ACC112 (cell line): ENCODE data around the gene CDH4.

ENCODE experiments used
- H2AFZ ChIP-seq: fragments of 200-600 bp; sonication (generic); one replicate; pipeline ENCODE4 v1.6.0; 2017; ENCODE audit warnings: antibody characterized with exemption, low read length; ENCODE audit not compliant: unreplicated experiment
- H3K27ac ChIP-seq: fragments of 200-600 bp; sonication (generic); 2 replicates; pipeline ENCODE4 v1.5.1; 2014; ENCODE audit warnings: low read depth, mild to moderate bottlenecking, antibody characterized with exemption, low read length, moderate library complexity
- H3K27me3 ChIP-seq: fragments of 200-600 bp; sonication (generic); 2 replicates; pipeline ENCODE4 v1.6.1; 2014; ENCODE audit warnings: mild to moderate bottlenecking, antibody characterized with exemption, low read length, moderate library complexity, mixed read lengths; ENCODE audit not compliant: insufficient read depth
- H3K36me3 ChIP-seq: fragments of 200-600 bp; sonication (generic); 2 replicates; pipeline ENCODE4 v1.6.1; 2016; ENCODE audit warnings: mild to moderate bottlenecking, antibody characterized with exemption, low read length, moderate library complexity, mixed read lengths; ENCODE audit not compliant: insufficient read depth
- H3K4me1 ChIP-seq: fragments of 200-600 bp; sonication (generic); one replicate; pipeline ENCODE4 v1.6.1; 2016; ENCODE audit warnings: low read length, mixed read lengths; ENCODE audit not compliant: insufficient read depth, unreplicated experiment, control insufficient read depth
- H3K4me3 ChIP-seq: fragments of 200-600 bp; sonication (generic); 2 replicates; pipeline ENCODE4 v1.5.1; 2014; ENCODE audit warnings: mild to moderate bottlenecking, low read depth, low read length
- H3K79me2 ChIP-seq: fragments of 200-600 bp; sonication (generic); one replicate; pipeline ENCODE4 v1.6.0; 2016; ENCODE audit warnings: low read length; ENCODE audit not compliant: control insufficient read depth, unreplicated experiment, insufficient read depth

Gene CDH4

GRCh38 chr20:61560361-61560853 is 308.3 kb downstream of the CDH4 start:
- no peak overlapping the region for H2AFZ ChIP-seq
- H3K36me3 ChIP-seq, result no peaks in the 10 kb centered on the region
- H3K27ac ChIP-seq, result no peak overlapping the region
- no peaks in the 10 kb centered on the region for H3K79me2 ChIP-seq
- no peak overlapping the region for H3K4me3 ChIP-seq
- H3K27me3 ChIP-seq, result no peaks in the 10 kb centered on the region
- peaks cover 48% of the 10 kb centered on the region for H3K4me1 ChIP-seq

GRCh38 chr20:61561111-61561830 is 309.2 kb downstream of the CDH4 start:
- H3K27ac ChIP-seq, result no peak overlapping the region
- no peaks in the 10 kb centered on the region for H3K79me2 ChIP-seq
- H3K4me1 ChIP-seq, result peaks cover 41% of the 10 kb centered on the region
- H3K4me3 ChIP-seq, result no peak overlapping the region
- no peaks in the 10 kb centered on the region for H3K36me3 ChIP-seq
- no peak overlapping the region for H2AFZ ChIP-seq
- H3K27me3 ChIP-seq, result no peaks in the 10 kb centered on the region

- no peaks in the 10 kb centered on the region for H3K79me2 ChIP-seq
- H3K27ac ChIP-seq, result no peak overlapping the region
- H3K4me1 ChIP-seq, result peaks cover 29% of the 10 kb centered on the region
- H2AFZ ChIP-seq, result no peak overlapping the region
- H3K27me3 ChIP-seq, result no peaks in the 10 kb centered on the region
- H3K36me3 ChIP-seq, result no peaks in the 10 kb centered on the region
- no peak overlapping the region for H3K4me3 ChIP-seq
Observed at GRCh38 chr20:61562491-61562890, 310.4 kb downstream of the CDH4 start.

GRCh38 chr20:61562897-61563504 is 310.9 kb downstream of the CDH4 start:
- H3K27me3 ChIP-seq, result no peaks in the 10 kb centered on the region
- no peak overlapping the region for H3K27ac ChIP-seq
- H3K36me3 ChIP-seq, result no peaks in the 10 kb centered on the region
- no peak overlapping the region for H2AFZ ChIP-seq
- H3K4me3 ChIP-seq, result no peak overlapping the region
- no peaks in the 10 kb centered on the region for H3K79me2 ChIP-seq
- H3K4me1 ChIP-seq, result peaks cover 24% of the 10 kb centered on the region

GRCh38 chr20:61564628-61565027 is 312.6 kb downstream of the CDH4 start:
- Histone ChIP-seq H2AFZ (no peak overlapping the region), H3K27ac (no peak overlapping the region), H3K36me3 (no peaks in the 10 kb centered on the region), H3K4me3 (no peak overlapping the region), H3K79me2 (no peaks in the 10 kb centered on the region), H3K27me3 (no peaks in the 10 kb centered on the region), H3K4me1 (peaks cover 12% of the 10 kb centered on the region)

- H3K4me1 ChIP-seq, result peaks cover 2% of the 10 kb centered on the region
- H3K27me3 ChIP-seq, result no peaks in the 10 kb centered on the region
- H2AFZ ChIP-seq, result no peak overlapping the region
- no peak overlapping the region for H3K27ac ChIP-seq
- H3K36me3 ChIP-seq, result no peaks in the 10 kb centered on the region
- no peaks in the 10 kb centered on the region for H3K79me2 ChIP-seq
- no peak overlapping the region for H3K4me3 ChIP-seq
Observed at GRCh38 chr20:61565791-61566190, 313.7 kb downstream of the CDH4 start.

GRCh38 chr20:61566691-61567090 is 314.6 kb downstream of the CDH4 start:
- H3K27ac ChIP-seq, result no peak overlapping the region
- no peaks in the 10 kb centered on the region for H3K79me2 ChIP-seq
- no peak overlapping the region for H2AFZ ChIP-seq
- H3K4me1 ChIP-seq, result no peaks in the 10 kb centered on the region
- no peak overlapping the region for H3K4me3 ChIP-seq
- H3K27me3 ChIP-seq, result no peaks in the 10 kb centered on the region
- no peaks in the 10 kb centered on the region for H3K36me3 ChIP-seq

- Histone ChIP-seq H3K4me3 (no peak overlapping the region), H2AFZ (no peak overlapping the region), H3K27me3 (no peaks in the 10 kb centered on the region)
Observed at GRCh38 chr20:61567204-61567603, 315.1 kb downstream of the CDH4 start.

GRCh38 chr20:61569825-61570224 is 317.8 kb downstream of the CDH4 start:
- H3K27ac ChIP-seq, result no peak overlapping the region
- no peak overlapping the region for H2AFZ ChIP-seq
- H3K27me3 ChIP-seq, result no peaks in the 10 kb centered on the region

More at GRCh38 chr20:61567204-61567603, 315.1 kb downstream of the CDH4 start:
- Histone ChIP-seq H3K79me2 (no peaks in the 10 kb centered on the region), H3K4me1 (no peaks in the 10 kb centered on the region), H3K36me3 (no peaks in the 10 kb centered on the region), H3K27ac (no peak overlapping the region)

GRCh38 chr20:61570646-61571195 is 318.7 kb downstream of the CDH4 start:
- Histone ChIP-seq H3K27me3 (no peaks in the 10 kb centered on the region), H2AFZ (no peak overlapping the region), H3K36me3 (no peaks in the 10 kb centered on the region), H3K27ac (no peak overlapping the region), H3K4me1 (no peaks in the 10 kb centered on the region), H3K4me3 (no peak overlapping the region), H3K79me2 (no peaks in the 10 kb centered on the region)

More at GRCh38 chr20:61569825-61570224, 317.8 kb downstream of the CDH4 start:
- Histone ChIP-seq H3K4me1 (no peaks in the 10 kb centered on the region), H3K4me3 (no peak overlapping the region), H3K79me2 (no peaks in the 10 kb centered on the region), H3K36me3 (no peaks in the 10 kb centered on the region)

GRCh38 chr20:61571221-61571620 is 319.2 kb downstream of the CDH4 start:
- no peaks in the 10 kb centered on the region for H3K79me2 ChIP-seq
- H3K4me1 ChIP-seq, result no peaks in the 10 kb centered on the region

More at GRCh38 chr20:61571221-61571620, 319.2 kb downstream of the CDH4 start:
- H2AFZ ChIP-seq, result no peak overlapping the region
- no peak overlapping the region for H3K27ac ChIP-seq
- H3K36me3 ChIP-seq, result no peaks in the 10 kb centered on the region
- no peaks in the 10 kb centered on the region; the same call in 1 of the 2 replicates for H3K27me3 ChIP-seq
- H3K4me3 ChIP-seq, result no peak overlapping the region
